ENCODE data around the gene PEX6.
"Not testable (repeated sequence)": the region's sequence is repeated elsewhere in the genome, so short reads cannot be mapped to it uniquely, and the experiment has no call there.

The PEX6 gene

GRCh38 chr6:43001843-43002242 is 22.9 kb upstream of the PEX6 start:
- DNase-seq (ENCODE audit: low read depth in 2 of 2), result no peak

GRCh38 chr6:42998205-42998604 is 19.2 kb upstream of the PEX6 start:
- DNase-seq (ENCODE audit: low read depth in 2 of 2), result not testable (repeated sequence)

GRCh38 chr6:42996513-42996912 is 17.5 kb upstream of the PEX6 start:
- DNase-seq (ENCODE audit: low read depth in 2 of 2), result no peak

- no peak for DNase-seq (ENCODE audit: low read depth in 2 of 2)
Observed at GRCh38 chr6:42993445-42993844, 14.5 kb upstream of the PEX6 start.

- no peak for DNase-seq (ENCODE audit: low read depth in 2 of 2)
Observed at GRCh38 chr6:42989923-42990322, 10.9 kb upstream of the PEX6 start.

GRCh38 chr6:42988486-42989020 is 9.6 kb upstream of the PEX6 start:
- no peak for DNase-seq (ENCODE audit: low read depth in 2 of 2)

GRCh38 chr6:42987533-42988451 is 8.8 kb upstream of the PEX6 start:
- DNase-seq (ENCODE audit: low read depth in 2 of 2), result no peak

GRCh38 chr6:42984924-42985475 is 6.0 kb upstream of the PEX6 start:
- no peak for DNase-seq (ENCODE audit: low read depth in 2 of 2)

- DNase-seq (ENCODE audit: low read depth in 2 of 2), result peak; percentile 94 to 95
Observed at GRCh38 chr6:42984001-42984923, 5.3 kb upstream of the PEX6 start, which contains the start of gene PPP2R5D. Gene PPP2R5D, plus strand, starts transcription at chr6:42984570. Its CDS starts 108 bp downstream, at chr6:42984678.

- no peak for DNase-seq (ENCODE audit: low read depth in 2 of 2)
Observed at GRCh38 chr6:42981836-42982235, 2.9 kb upstream of the PEX6 start.

GRCh38 chr6:42979523-42980177 is 669 bp upstream of the PEX6 start:
- DNase-seq (ENCODE audit: low read depth in 2 of 2), result no peak

- DNase-seq (ENCODE audit: low read depth in 2 of 2), result no peak
Observed at GRCh38 chr6:42978487-42978838, 518 bp downstream of the PEX6 start.

- DNase-seq (ENCODE audit: low read depth in 2 of 2), result no peak
Observed at GRCh38 chr6:42974919-42975505, 4.0 kb downstream of the PEX6 start.

GRCh38 chr6:42973926-42974325 is 5.1 kb downstream of the PEX6 start:
- no peak for DNase-seq (ENCODE audit: low read depth in 2 of 2)

- no peak for DNase-seq (ENCODE audit: low read depth in 2 of 2)
Observed at GRCh38 chr6:42971746-42972327, 7.1 kb downstream of the PEX6 start.

- DNase-seq (ENCODE audit: low read depth in 2 of 2), result no peak
Observed at GRCh38 chr6:42970871-42971612, 7.9 kb downstream of the PEX6 start.

- no peak for DNase-seq (ENCODE audit: low read depth in 2 of 2)
Observed at GRCh38 chr6:42969934-42970333, 9.0 kb downstream of the PEX6 start.

GRCh38 chr6:42969431-42969830 is 9.6 kb downstream of the PEX6 start:
- no peak for DNase-seq (ENCODE audit: low read depth in 2 of 2)

GRCh38 chr6:42968783-42969182 is 10.2 kb downstream of the PEX6 start:
- no peak for DNase-seq (ENCODE audit: low read depth in 2 of 2)

GRCh38 chr6:42968126-42968701 is 10.8 kb downstream of the PEX6 start:
- DNase-seq (ENCODE audit: low read depth in 2 of 2), result no peak

All from stimulated activated CD8-positive, alpha-beta memory T cell treated with anti-CD3 and anti-CD28 coated beads, Interleukin-15, amount 100 ng/mL, for 48 hours (primary cell).